ENCODE results near the gene MRPS6. TPM values are rescaled to one million over a fixed set of nuclear protein-coding genes. Genes with fewer than 3 reads are reported as not detected.

MRPS6 gene
- 32.8 and 35.0 TPM in 2 replicates for total RNA-seq (2014; rRNA removed)
- Bru-seq, nascent RNA = percentile 99 among the genes with signal in this experiment
- percentile 100 among the genes with signal in this experiment for BruChase-seq, experiment 1, labeled RNA remaining after a 6-hour chase
- percentile 100 among the genes with signal in this experiment for BruChase-seq, experiment 2, labeled RNA remaining after a 2-hour chase
- long read RNA-seq, transcript MRPS6-201 (3 exons, 990 nt) = major isoform, 164 of 326 reads
- long read RNA-seq, transcript MRPS6-202 (5 exons, 1,061 nt) = minor isoform, 5 of 326 reads
- long read RNA-seq, partial matches to known transcripts = 7 of 326 reads
- long read RNA-seq, other reads (novel, unspliced or antisense) = 147 of 326 reads

GRCh38 chr21:34073032-34073748 is at the start of gene MRPS6, which contains the start of gene SLC5A3:
MRPS6 (plus strand) TSS chr21:34073578; CDS start chr21:34073701, 123 bp downstream.
SLC5A3 (plus strand) TSS chr21:34073578; CDS start chr21:34095199, 21,621 bp downstream.
- Histone ChIP-seq H3K9ac (ENCODE audit: low read length) (peak within 1 kb of the TSS; percentile 76), H3K27me3 (ENCODE audit: low read length) (no peaks in the 10 kb centered on the region), H3K4me1 (ENCODE audit: insufficient read depth, low read length) (peaks cover 41% of the 10 kb centered on the region), H3K36me3 (ENCODE audit: low read depth, low read length) (peaks cover 14% of the 10 kb centered on the region), H3K9me2 (replicated peaks; ENCODE audit: low read length) (no peaks in the 10 kb centered on the region), H3F3A (ENCODE audit: low read length, unreplicated experiment) (no peaks in the 10 kb centered on the region), H3K79me2 (ENCODE audit: low read length) (peaks cover 42% of the 10 kb centered on the region), H2AFZ (ENCODE audit: low read length) (peak within 1 kb of the TSS; percentile 96), H3K4me3 (ENCODE audit: low read length) (peak within 1 kb of the TSS; percentile 78), H3K4me2 (ENCODE audit: low read length) (peak within 1 kb of the TSS; percentile 90), H3K9me3 (ENCODE audit: low read length) (no peaks in the 10 kb centered on the region), H3K27ac (ENCODE audit: low read length) (no peak within 1 kb of the TSS), H4K20me1 (ENCODE audit: low read length) (peaks cover 39% of the 10 kb centered on the region)
- intact Hi-C loops (cut with micrococcal nuclease) = loop anchor here (2.0 to 5.0 kb wide), 2 partner anchors 126 to 148 kb away; no protein-coding TSS in a partner anchor
- DNase-seq = peak; percentile 83
- TF ChIP-seq EZH2phosphoT487 (IDR thresholded peaks at IDR 0.05; ENCODE audit: borderline replicate concordance, low read length) (peak; percentile 67; the same call in 1 of the 2 replicates), EZH2 (IDR thresholded peaks at IDR 0.05; ENCODE audit: low read length, unreplicated experiment) (no peak)
- peak; percentile 82 for ATAC-seq
- no TSS peak for BruUV-seq (replicated peaks)
- CTCF ChIA-PET = interaction anchor here (0.5 to 0.7 kb wide), 2 partner anchors 33 to 275 kb away, joined by 3 read pairs; no protein-coding TSS in a partner anchor
- POLR2A ChIA-PET (ENCODE audit: unreplicated experiment) = interaction anchor here (0.6 to 1.0 kb wide), 4 partner anchors 14 to 141 kb away, joined by 3 to 12 read pairs (median 8); no protein-coding TSS in a partner anchor

- no peak overlapping the region for H3K4me2 ChIP-seq (ENCODE audit: low read length)
- H3K79me2 ChIP-seq (ENCODE audit: low read length) = no peaks in the 10 kb centered on the region
- intact Hi-C loops (cut with micrococcal nuclease) = no loop called here
- H3F3A ChIP-seq (ENCODE audit: low read length, unreplicated experiment) = no peaks in the 10 kb centered on the region
- DNase-seq = no peak
- H3K9me3 ChIP-seq (ENCODE audit: low read length) = peaks cover 8% of the 10 kb centered on the region; the same call in 1 of the 2 replicates
- POLR2A ChIA-PET (ENCODE audit: unreplicated experiment) = interaction anchor here (0.6 kb wide), 1 partner anchor 47 kb away, joined by 3 read pairs; no protein-coding TSS in a partner anchor
- CTCF ChIA-PET = no interaction called here
- BruUV-seq (replicated peaks) = no TSS peak
- no peaks in the 10 kb centered on the region for H3K27me3 ChIP-seq (ENCODE audit: low read length)
- no peaks in the 10 kb centered on the region for H4K20me1 ChIP-seq (ENCODE audit: low read length)
- no peak overlapping the region for H3K9ac ChIP-seq (ENCODE audit: low read length)
- ATAC-seq = no peak; the same call in 1 of the 2 replicates
- H3K27ac ChIP-seq (ENCODE audit: low read length) = no peak overlapping the region
- no peaks in the 10 kb centered on the region for H3K9me2 ChIP-seq (replicated peaks; ENCODE audit: low read length)
- no peaks in the 10 kb centered on the region for H3K36me3 ChIP-seq (ENCODE audit: low read depth, low read length)
- H3K4me1 ChIP-seq (ENCODE audit: insufficient read depth, low read length) = peaks cover 7% of the 10 kb centered on the region; the same call in 1 of the 2 replicates
- no peak overlapping the region for H2AFZ ChIP-seq (ENCODE audit: low read length)
- no peak overlapping the region for H3K4me3 ChIP-seq (ENCODE audit: low read length)
- TF ChIP-seq CTCF (conservative IDR thresholded peaks at IDR 0.05; ENCODE audit: low read depth, low read length) (no peak), EZH2phosphoT487 (IDR thresholded peaks at IDR 0.05; ENCODE audit: borderline replicate concordance, low read length) (no peak), EZH2 (IDR thresholded peaks at IDR 0.05; ENCODE audit: low read length, unreplicated experiment) (no peak)
These were observed 49.5 kb upstream of the MRPS6 start for GRCh38 chr21:34023691-34024373.

- ATAC-seq (no peak), DNase-seq (no peak)
- H3K9me3 ChIP-seq (ENCODE audit: low read length) = peaks cover 8% of the 10 kb centered on the region; the same call in 1 of the 2 replicates
- no peaks in the 10 kb centered on the region for H3F3A ChIP-seq (ENCODE audit: low read length, unreplicated experiment)
- intact Hi-C loops (cut with micrococcal nuclease) = no loop called here
- peaks cover 7% of the 10 kb centered on the region; the same call in 1 of the 2 replicates for H3K4me1 ChIP-seq (ENCODE audit: insufficient read depth, low read length)
- no peak overlapping the region for H3K9ac ChIP-seq (ENCODE audit: low read length)
- no peak overlapping the region for H3K4me3 ChIP-seq (ENCODE audit: low read length)
- H4K20me1 ChIP-seq (ENCODE audit: low read length) = no peaks in the 10 kb centered on the region
- no peak overlapping the region for H3K27ac ChIP-seq (ENCODE audit: low read length)
- BruUV-seq (replicated peaks) = no TSS peak
- no peak overlapping the region for H3K4me2 ChIP-seq (ENCODE audit: low read length)
- H3K36me3 ChIP-seq (ENCODE audit: low read depth, low read length) = no peaks in the 10 kb centered on the region
- TF ChIP-seq EZH2 (IDR thresholded peaks at IDR 0.05; ENCODE audit: low read length, unreplicated experiment) (no peak), EZH2phosphoT487 (IDR thresholded peaks at IDR 0.05; ENCODE audit: borderline replicate concordance, low read length) (no peak), CTCF (conservative IDR thresholded peaks at IDR 0.05; ENCODE audit: low read depth, low read length) (no peak)
- no peaks in the 10 kb centered on the region for H3K27me3 ChIP-seq (ENCODE audit: low read length)
- POLR2A ChIA-PET (ENCODE audit: unreplicated experiment) = no interaction called here
- H2AFZ ChIP-seq (ENCODE audit: low read length) = no peak overlapping the region
- H3K9me2 ChIP-seq (replicated peaks; ENCODE audit: low read length) = no peaks in the 10 kb centered on the region
- no peaks in the 10 kb centered on the region for H3K79me2 ChIP-seq (ENCODE audit: low read length)
- CTCF ChIA-PET = no interaction called here
These were observed 49.0 kb upstream of the MRPS6 start for GRCh38 chr21:34024374-34024693.

All from PC-3 (cell line).